HCT116 (cell line): Measurements from ENCODE around the gene NFIA.

Source experiments
- ATF3 ChIP-seq: IDR thresholded peaks from 2 replicates; pipeline ENCODE4 v1.6.1; 2012
- CTCF ChIP-seq, 3 experiments: fragments of 200-600 bp in 1 of 3; sonication (generic) in 1 of 3; IDR thresholded peaks in 2 of 3; conservative IDR thresholded peaks in 1 of 3; 2 replicates each; pipeline ENCODE4 v1.5.1; 2012 to 2017; ENCODE audit warnings: low read depth in 2 of 3, low read length in 2 of 3, antibody characterized with exemption in 1 of 3, borderline replicate concordance in 1 of 3, control low read depth in 1 of 3, mild to moderate bottlenecking in 1 of 3, mixed read lengths in 1 of 3, mixed run types in 1 of 3, moderate library complexity in 1 of 3; ENCODE audit not compliant: insufficient read depth in 1 of 3
- FOSL1 ChIP-seq: IDR thresholded peaks from 2 replicates; pipeline ENCODE4 v1.6.1; 2012; ENCODE audit warnings: low read depth
- POLR2A ChIP-seq: IDR thresholded peaks from 2 replicates; pipeline ENCODE4 v1.7.0; 2011; ENCODE audit warnings: borderline replicate concordance; ENCODE audit not compliant: insufficient read depth, insufficient read length; ENCODE audit errors: extremely low read depth
- ZBTB33 ChIP-seq: IDR thresholded peaks from 2 replicates; pipeline ENCODE4 v1.6.1; 2011; ENCODE audit warnings: mild to moderate bottlenecking, low read length, moderate library complexity; ENCODE audit not compliant: insufficient replicate concordance; ENCODE audit errors: extremely low read depth

- no peak for TF ChIP-seq CTCF (IDR thresholded peaks at IDR 0.05 in 2 of 3, conservative IDR thresholded peaks at IDR 0.05 in 1 of 3; ENCODE audit: borderline replicate concordance in 1 of 3, insufficient read depth in 1 of 3, low read depth in 2 of 3, low read length in 2 of 3)
- TF ChIP-seq ATF3 = no peak
- no peak for TF ChIP-seq POLR2A
- TF ChIP-seq ZBTB33 = no peak
- TF ChIP-seq FOSL1 = no peak
These were observed 186.3 kb downstream of the NFIA start for GRCh38 chr1:61268546-61269240.
